ENCODE measurements around the gene POP4.

DNA sequence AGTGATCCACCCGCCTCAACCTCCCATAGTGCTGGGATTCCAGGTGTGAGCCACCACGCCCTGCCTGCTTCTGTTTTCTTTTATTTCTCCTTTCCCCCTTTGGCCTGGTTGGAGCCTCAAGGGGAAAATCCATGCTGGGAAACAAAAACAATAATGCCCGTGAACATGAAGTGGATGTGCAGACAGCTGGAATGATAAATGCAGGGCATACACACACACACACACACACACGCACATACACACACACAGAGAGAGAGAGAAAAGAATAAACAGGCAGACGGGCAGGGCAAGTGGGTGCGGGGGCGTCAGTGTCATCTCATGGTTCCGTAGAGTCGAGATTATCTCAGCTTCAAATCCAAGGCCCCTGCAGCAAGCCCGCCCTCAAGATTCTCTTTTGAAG is 54.8 kb downstream of the POP4 start:
- no peak for TF ChIP-seq POLR2A (IDR thresholded peaks at IDR 0.05; ENCODE audit: low read depth)
- TF ChIP-seq, protein P1, sequence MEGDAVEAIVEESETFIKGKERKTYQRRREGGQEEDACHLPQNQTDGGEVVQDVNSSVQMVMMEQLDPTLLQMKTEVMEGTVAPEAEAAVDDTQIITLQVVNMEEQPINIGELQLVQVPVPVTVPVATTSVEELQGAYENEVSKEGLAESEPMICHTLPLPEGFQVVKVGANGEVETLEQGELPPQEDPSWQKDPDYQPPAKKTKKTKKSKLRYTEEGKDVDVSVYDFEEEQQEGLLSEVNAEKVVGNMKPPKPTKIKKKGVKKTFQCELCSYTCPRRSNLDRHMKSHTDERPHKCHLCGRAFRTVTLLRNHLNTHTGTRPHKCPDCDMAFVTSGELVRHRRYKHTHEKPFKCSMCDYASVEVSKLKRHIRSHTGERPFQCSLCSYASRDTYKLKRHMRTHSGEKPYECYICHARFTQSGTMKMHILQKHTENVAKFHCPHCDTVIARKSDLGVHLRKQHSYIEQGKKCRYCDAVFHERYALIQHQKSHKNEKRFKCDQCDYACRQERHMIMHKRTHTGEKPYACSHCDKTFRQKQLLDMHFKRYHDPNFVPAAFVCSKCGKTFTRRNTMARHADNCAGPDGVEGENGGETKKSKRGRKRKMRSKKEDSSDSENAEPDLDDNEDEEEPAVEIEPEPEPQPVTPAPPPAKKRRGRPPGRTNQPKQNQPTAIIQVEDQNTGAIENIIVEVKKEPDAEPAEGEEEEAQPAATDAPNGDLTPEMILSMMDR (IDR thresholded peaks at IDR 0.05): no peak
- TF ChIP-seq POLR2AphosphoS5 (IDR thresholded peaks at IDR 0.05): no peak

All from esophagus muscularis mucosa (tissue), 3 donors.